Endothelial cell of umbilical vein (primary cell): ENCODE results near the gene PDGFA. TPM values are rescaled to one million over a fixed set of nuclear protein-coding genes. Genes with fewer than 3 reads are reported as not detected.

Experiments
- BruUV-seq: library from RNA; stranded (reverse); fragments of 400-500 nt; replicated peaks from 2 replicates; lab custom pipeline; 2021; lab: Mats Ljungman, UMichigan
- CTCF ChIA-PET: fragments of 300-600, 350-600 bp; sonication (Branson Sonifier 250); formaldehyde crosslinking; loops from one replicate; lab custom pipeline; 2021; ENCODE audit warnings: antibody characterized with exemption, inconsistent platforms; lab: Charles Lee
- POLR2A ChIA-PET: fragments of 300-600, 350-600 bp; sonication (Branson Sonifier 250); formaldehyde crosslinking; loops from one replicate; lab custom pipeline; 2021; ENCODE audit warnings: antibody characterized with exemption, inconsistent platforms; lab: Charles Lee
- DNase-seq: peaks from one replicate; pipeline ENCODE4 v3.0.0-alpha.2; 2011; ENCODE audit warnings: low read depth, low spot score
- FAIRE-seq: peaks from 2 replicates; lab custom pipeline; 2011; peaks lifted over from hg19 to GRCh38; lab: Jason Lieb, UNC
- H2AFZ ChIP-seq: 2 replicates; pipeline ENCODE4 v1.6.0; 2012; ENCODE audit warnings: low read depth, low read length, control low read depth, inconsistent platforms
- H3K27ac ChIP-seq: 2 replicates; pipeline ENCODE4 v1.5.1; 2011; ENCODE audit warnings: low read depth, mild to moderate bottlenecking, control low read depth, low read length, moderate library complexity; ENCODE audit not compliant: insufficient read depth
- H3K27me3 ChIP-seq, 2 experiments: 2 replicates each; pipeline versions ENCODE4 v1.6.0 to v1.6.1; 2011; ENCODE audit warnings: low read length in 2 of 2, mixed read lengths in 1 of 2; ENCODE audit not compliant: control insufficient read depth in 2 of 2, insufficient read depth in 2 of 2
- H3K36me3 ChIP-seq, 2 experiments: 2 replicates in 1 of 2; 3 replicates in 1 of 2; pipeline ENCODE4 v1.5.1; 2011; ENCODE audit warnings: low read length in 2 of 2, mild to moderate bottlenecking in 1 of 2, moderate library complexity in 1 of 2; ENCODE audit not compliant: control insufficient read depth in 2 of 2, insufficient read depth in 2 of 2; ENCODE audit errors: extremely low read depth in 1 of 2
- H3K4me1 ChIP-seq: 3 replicates; pipeline ENCODE4 v1.5.1; 2011; ENCODE audit warnings: mild to moderate bottlenecking, low read length; ENCODE audit not compliant: control insufficient read depth, insufficient read depth; ENCODE audit errors: extremely low read depth
- H3K4me2 ChIP-seq: 2 replicates; pipeline ENCODE4 v1.6.1; 2011; ENCODE audit warnings: low read length, control low read depth, mixed read lengths; ENCODE audit not compliant: insufficient read depth
- H3K4me3 ChIP-seq, 3 experiments: fragments of 200-600 bp in 1 of 3; sonication (generic), shearing (Covaris generic) in 1 of 3; replicated peaks in 1 of 3; 2 replicates each; pipeline ENCODE4 v1.5.1; 2011 to 2016; ENCODE audit warnings: control low read depth in 3 of 3, low read length in 3 of 3, mild to moderate bottlenecking in 2 of 3, inconsistent platforms in 1 of 3, low read depth in 1 of 3, moderate library complexity in 1 of 3; ENCODE audit not compliant: insufficient read depth in 1 of 3
- H3K79me2 ChIP-seq: 2 replicates; pipeline ENCODE4 v1.6.0; 2012; ENCODE audit warnings: low read length, inconsistent platforms; ENCODE audit not compliant: control insufficient read depth, insufficient read depth
- H3K9ac ChIP-seq: replicated peaks from 2 replicates; pipeline ENCODE3; 2011; ENCODE audit warnings: low read length, control low read depth; ENCODE audit not compliant: insufficient read depth; ENCODE audit errors: extremely low read depth
- H3K9me1 ChIP-seq: replicated peaks from 3 replicates; pipeline ENCODE4 v1.6.0; 2011; ENCODE audit warnings: mild to moderate bottlenecking, low read length; ENCODE audit not compliant: control insufficient read depth, insufficient read depth; ENCODE audit errors: extremely low read depth
- H3K9me3 ChIP-seq: replicated peaks from 2 replicates; pipeline ENCODE4 v1.5.1; 2012; ENCODE audit warnings: low read length, inconsistent platforms; ENCODE audit not compliant: control insufficient read depth, insufficient read depth
- H4K20me1 ChIP-seq: replicated peaks from 2 replicates; pipeline ENCODE3; 2011; ENCODE audit warnings: mild to moderate bottlenecking, low read length; ENCODE audit not compliant: control insufficient read depth, insufficient read depth; ENCODE audit errors: extremely low read depth
- CTCF ChIP-seq, 2 donors: IDR thresholded peaks; 1 replicate in 1 of 2; 2 replicates in 1 of 2; pipeline ENCODE4 v1.5.1; 2011; ENCODE audit warnings: low read length in 2 of 2, mild to moderate bottlenecking in 2 of 2, moderate library complexity in 2 of 2, control low read depth in 1 of 2, inconsistent platforms in 1 of 2, low read depth in 1 of 2; ENCODE audit not compliant: insufficient read depth in 1 of 2; ENCODE audit errors: extremely low read depth in 1 of 2
- EZH2 ChIP-seq: IDR thresholded peaks from 2 replicates; pipeline ENCODE4 v1.6.1; 2012; ENCODE audit warnings: borderline replicate concordance, low read depth, mild to moderate bottlenecking, moderate library complexity, low read length, inconsistent platforms; ENCODE audit not compliant: severe bottlenecking
- FOS ChIP-seq: IDR thresholded peaks from 2 replicates; pipeline ENCODE4 v1.6.1; 2011; ENCODE audit warnings: mild to moderate bottlenecking, low read length, moderate library complexity, borderline replicate concordance; ENCODE audit not compliant: insufficient read depth
- GATA2 ChIP-seq: IDR thresholded peaks from 2 replicates; pipeline ENCODE4 v1.7.0; 2011; ENCODE audit warnings: low read depth, mild to moderate bottlenecking, moderate library complexity, mixed read lengths, low read length; ENCODE audit not compliant: insufficient read length, insufficient read depth
- JUN ChIP-seq: IDR thresholded peaks from 2 replicates; pipeline ENCODE4 v1.6.1; 2011; ENCODE audit warnings: borderline replicate concordance, low read depth; ENCODE audit not compliant: insufficient read length, insufficient read depth
- MAX ChIP-seq: IDR thresholded peaks from 2 replicates; pipeline ENCODE4 v1.6.1; 2011; ENCODE audit not compliant: insufficient read depth, insufficient read length
- MYC ChIP-seq: IDR thresholded peaks from one replicate; pipeline ENCODE4 v1.6.1; 2011; ENCODE audit warnings: mild to moderate bottlenecking, low read depth, low read length
- POLR2A ChIP-seq: IDR thresholded peaks from 2 replicates; pipeline ENCODE4 v1.6.1; 2012; ENCODE audit warnings: low read depth, mild to moderate bottlenecking, control low read depth, low read length
- POLR2AphosphoS5 ChIP-seq: IDR thresholded peaks from 2 replicates; pipeline ENCODE4 v1.6.1; 2012; ENCODE audit warnings: low read depth, mild to moderate bottlenecking, control low read depth, low read length, moderate library complexity; ENCODE audit not compliant: insufficient read depth
- dilution Hi-C: fragments of 300-500 bp; cut with MboI; formaldehyde crosslinking; loops from one replicate; pipeline ENCODE4 v1.15.0; 2019; ENCODE audit warnings: low sequenced_read_pairs; ENCODE audit not compliant: extremely low pct_ligation_motif_present
- intact Hi-C: fragments of 100-400 bp; cut with micrococcal nuclease; formaldehyde crosslinking; loops from one replicate; pipeline ENCODE4 v1.10.0; 2022
- polyA plus RNA-seq, 4 experiments: library from polyadenylated mRNA; depleted of rRNA in 3 of 4; stranded (reverse) in 3 of 4; unstranded in 1 of 4; fragments of >200 nt; gene quantifications; 2 replicates each; pipeline versions ENCODE4 v1.2.1 to v1.2.3, GENCODE V29; 2011 to 2012; ENCODE audit warnings: missing spikeins in 1 of 4
- total RNA-seq: library from RNA; stranded (reverse); gene quantifications from 2 replicates; pipeline ENCODE4 v1.2.3, GENCODE V29; 2021

PDGFA gene
- total and polyA plus RNA-seq, 2 donors (not counting 3 experiments of a cell fraction or from before 2014, with no cell fraction given): 17.4 to 62.4 TPM

GRCh38 chr7:549891-550625, 30.4 kb upstream of the PDGFA start:
- CTCF ChIA-PET: no interaction called here
- Histone ChIP-seq H4K20me1 (no peaks in the 10 kb centered on the region), H3K9me1 (no peaks in the 10 kb centered on the region), H3K9ac (no peak overlapping the region), H3K9me3 (no peaks in the 10 kb centered on the region), H3K79me2 (no peaks in the 10 kb centered on the region), H3K27ac (no peak overlapping the region), H3K27me3 (no peaks in the 10 kb centered on the region), H3K4me1 (no peaks in the 10 kb centered on the region), H3K4me2 (no peak overlapping the region), H3K36me3 (no peaks in the 10 kb centered on the region), H2AFZ (no peak overlapping the region), H3K4me3 (no peak overlapping the region)
- DNase-seq: no peak
- POLR2A ChIA-PET: no interaction called here
- BruUV-seq: no TSS peak
- no peak for FAIRE-seq
- no peak for TF ChIP-seq GATA2
- no peak for TF ChIP-seq CTCF (IDR thresholded peaks at IDR 0.05; ENCODE audit: extremely low read depth in 1 of 2, insufficient read depth in 1 of 2, low read depth in 1 of 2, low read length in 2 of 2)
- no peak for TF ChIP-seq POLR2A
- TF ChIP-seq MAX: no peak
- TF ChIP-seq JUN: no peak
- no peak for TF ChIP-seq EZH2
- TF ChIP-seq FOS: no peak
- no peak for TF ChIP-seq POLR2AphosphoS5
- TF ChIP-seq MYC: no peak
- intact Hi-C loops: no loop called here
- dilution Hi-C loops: no loop called here
